ENCODE measurements around the gene DLGAP1.

The DLGAP1 gene

DNA sequence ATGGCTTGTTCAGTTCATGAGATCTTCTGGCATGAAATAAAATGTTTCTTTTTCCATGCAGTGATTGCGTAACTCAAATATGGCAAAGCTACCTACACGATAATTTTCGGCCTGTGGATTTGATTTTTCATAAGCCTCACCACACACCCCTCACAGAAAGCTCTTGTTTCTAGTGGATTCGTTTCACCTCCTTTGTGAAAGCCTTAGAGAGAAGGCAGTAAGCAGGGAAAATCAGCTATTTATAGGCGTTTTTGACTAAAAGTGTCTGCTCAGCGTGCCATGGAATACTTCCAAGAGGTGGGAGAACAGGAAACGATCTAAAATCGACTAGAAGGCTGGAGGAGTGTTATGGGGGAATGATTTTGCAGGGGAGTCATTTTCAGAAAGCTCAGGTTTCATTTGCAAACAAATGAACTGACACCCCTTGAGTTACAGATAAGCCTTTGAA lies 587.2 kb downstream of the DLGAP1 start:
- DNase-seq = no peak
- Mint-ChIP-seq H3K27me3 (ENCODE audit: low read depth, poor library complexity) (peaks cover 6% of the 10 kb centered on the region), H3K27ac (peak overlapping the region; percentile 95), H3K4me1 (peaks cover 48% of the 10 kb centered on the region), H3K9me3 (no peaks in the 10 kb centered on the region), H3K36me3 (ENCODE audit: low read depth) (no peaks in the 10 kb centered on the region), H3K4me3 (peak overlapping the region; percentile 6)
- TF ChIP-seq, protein P1, sequence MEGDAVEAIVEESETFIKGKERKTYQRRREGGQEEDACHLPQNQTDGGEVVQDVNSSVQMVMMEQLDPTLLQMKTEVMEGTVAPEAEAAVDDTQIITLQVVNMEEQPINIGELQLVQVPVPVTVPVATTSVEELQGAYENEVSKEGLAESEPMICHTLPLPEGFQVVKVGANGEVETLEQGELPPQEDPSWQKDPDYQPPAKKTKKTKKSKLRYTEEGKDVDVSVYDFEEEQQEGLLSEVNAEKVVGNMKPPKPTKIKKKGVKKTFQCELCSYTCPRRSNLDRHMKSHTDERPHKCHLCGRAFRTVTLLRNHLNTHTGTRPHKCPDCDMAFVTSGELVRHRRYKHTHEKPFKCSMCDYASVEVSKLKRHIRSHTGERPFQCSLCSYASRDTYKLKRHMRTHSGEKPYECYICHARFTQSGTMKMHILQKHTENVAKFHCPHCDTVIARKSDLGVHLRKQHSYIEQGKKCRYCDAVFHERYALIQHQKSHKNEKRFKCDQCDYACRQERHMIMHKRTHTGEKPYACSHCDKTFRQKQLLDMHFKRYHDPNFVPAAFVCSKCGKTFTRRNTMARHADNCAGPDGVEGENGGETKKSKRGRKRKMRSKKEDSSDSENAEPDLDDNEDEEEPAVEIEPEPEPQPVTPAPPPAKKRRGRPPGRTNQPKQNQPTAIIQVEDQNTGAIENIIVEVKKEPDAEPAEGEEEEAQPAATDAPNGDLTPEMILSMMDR (IDR thresholded peaks at IDR 0.05) = no peak

DNA sequence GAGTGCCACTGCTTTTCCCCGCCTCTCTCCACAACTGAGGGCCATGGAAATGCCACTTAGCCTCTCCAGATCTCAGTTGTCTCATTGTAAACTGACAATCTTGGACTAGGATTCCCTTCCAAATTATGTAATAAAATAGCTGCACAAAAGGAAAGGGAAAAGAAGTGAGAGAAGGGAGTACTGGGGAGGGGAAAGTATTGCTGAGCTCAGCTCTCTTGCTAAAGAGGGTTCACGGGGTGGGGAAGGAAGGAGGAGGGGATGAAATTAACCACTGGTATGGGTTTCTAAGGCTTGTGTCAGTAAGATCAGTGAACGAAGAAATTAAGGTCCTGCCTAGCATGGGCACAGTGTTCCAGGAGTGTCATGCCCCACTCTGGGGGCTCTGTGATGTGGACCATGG lies 587.9 kb downstream of the DLGAP1 start:
- H3K36me3 Mint-ChIP-seq (ENCODE audit: low read depth) = no peaks in the 10 kb centered on the region
- H3K9me3 Mint-ChIP-seq = no peaks in the 10 kb centered on the region
- peaks cover 48% of the 10 kb centered on the region for H3K4me1 Mint-ChIP-seq
- peak overlapping the region; percentile 98 for H3K27ac Mint-ChIP-seq
- DNase-seq = no peak
- H3K27me3 Mint-ChIP-seq (ENCODE audit: low read depth, poor library complexity) = peaks cover 6% of the 10 kb centered on the region
- TF ChIP-seq, protein P1 (IDR thresholded peaks at IDR 0.05) = no peak
- H3K4me3 Mint-ChIP-seq = no peak overlapping the region

DNA sequence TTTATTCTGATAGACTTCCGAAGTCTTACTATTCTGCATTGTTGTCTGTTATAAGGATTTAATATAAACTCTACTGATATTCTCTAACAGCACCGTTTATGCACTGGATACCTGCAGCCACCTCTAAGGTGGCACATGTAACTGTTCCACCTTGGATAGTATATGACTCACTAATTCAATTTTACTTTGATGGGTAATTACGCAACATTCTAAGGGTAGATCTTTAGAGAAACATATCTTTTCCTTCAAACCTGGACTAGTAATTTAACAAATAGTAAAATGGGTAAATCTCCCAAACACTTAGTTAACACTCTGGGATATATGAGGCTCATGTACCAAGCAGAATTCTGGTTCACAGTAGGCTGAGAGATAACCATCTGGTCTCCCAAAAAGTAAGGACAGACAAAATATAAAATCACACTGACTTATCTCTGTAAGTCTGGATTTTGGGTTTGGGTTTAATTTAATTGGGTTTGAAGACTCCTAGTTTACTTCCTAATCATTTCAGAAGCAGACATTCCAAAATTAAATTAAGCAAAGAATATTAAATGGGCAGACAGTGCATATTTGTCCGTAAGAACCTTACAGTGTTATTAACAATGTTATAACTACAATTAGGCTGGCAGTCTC lies 590.3 kb downstream of the DLGAP1 start:
- Mint-ChIP-seq H3K4me3 (no peak overlapping the region), H3K36me3 (ENCODE audit: low read depth) (no peaks in the 10 kb centered on the region), H3K27ac (no peak overlapping the region), H3K9me3 (no peaks in the 10 kb centered on the region), H3K27me3 (ENCODE audit: low read depth, poor library complexity) (peaks cover 3% of the 10 kb centered on the region), H3K4me1 (peaks cover 52% of the 10 kb centered on the region)
- TF ChIP-seq, protein P1 (IDR thresholded peaks at IDR 0.05) = no peak
- DNase-seq = no peak

DNA sequence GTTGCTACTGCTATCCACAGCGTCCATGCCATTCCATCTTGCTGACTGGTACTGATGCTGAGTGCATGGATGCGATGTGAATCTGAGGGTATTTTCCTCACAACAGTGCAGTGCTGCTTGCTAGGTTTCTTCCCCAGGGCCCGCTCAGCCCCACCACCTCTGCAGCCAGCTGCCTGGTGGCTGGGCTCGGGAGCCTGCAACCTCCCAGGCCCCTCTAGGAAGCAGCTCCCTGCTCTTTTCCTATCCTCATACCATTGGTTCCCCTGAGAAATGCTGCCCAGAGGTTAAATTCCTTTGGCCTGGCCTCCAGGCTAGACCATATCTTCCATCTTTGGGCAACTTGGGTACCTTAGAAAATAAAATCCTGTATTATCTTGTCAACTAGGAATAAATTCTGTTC lies 591.5 kb downstream of the DLGAP1 start:
- Mint-ChIP-seq H3K4me1 (peaks cover 41% of the 10 kb centered on the region), H3K36me3 (ENCODE audit: low read depth) (no peaks in the 10 kb centered on the region), H3K9me3 (no peaks in the 10 kb centered on the region), H3K27ac (no peak overlapping the region), H3K27me3 (ENCODE audit: low read depth, poor library complexity) (no peaks in the 10 kb centered on the region), H3K4me3 (no peak overlapping the region)
- DNase-seq = no peak
- TF ChIP-seq, protein P1 (IDR thresholded peaks at IDR 0.05) = no peak

DNA sequence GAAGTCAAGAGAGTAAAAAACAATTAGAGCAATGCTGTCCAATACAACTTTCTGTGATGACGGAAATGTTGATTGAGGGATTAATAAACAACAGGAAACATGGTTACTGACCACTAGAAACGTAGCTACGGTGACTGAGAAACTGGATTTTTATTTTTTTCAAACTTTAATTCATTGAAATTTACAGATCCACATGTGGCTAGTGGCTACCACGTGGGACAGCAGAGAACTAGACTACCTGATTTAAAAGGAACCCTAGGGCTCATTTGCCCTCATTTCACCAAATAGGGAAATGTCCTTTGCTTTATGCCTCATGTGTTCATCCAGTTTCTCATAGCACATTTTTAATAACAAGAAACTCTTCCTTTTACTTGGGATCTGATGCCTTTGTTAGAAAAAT lies 592.1 kb downstream of the DLGAP1 start:
- TF ChIP-seq, protein P1 (IDR thresholded peaks at IDR 0.05) = no peak
- Mint-ChIP-seq H3K27me3 (ENCODE audit: low read depth, poor library complexity) (no peaks in the 10 kb centered on the region), H3K9me3 (no peaks in the 10 kb centered on the region), H3K4me3 (no peak overlapping the region), H3K36me3 (ENCODE audit: low read depth) (no peaks in the 10 kb centered on the region), H3K4me1 (peaks cover 35% of the 10 kb centered on the region), H3K27ac (no peak overlapping the region)
- no peak for DNase-seq

DNA sequence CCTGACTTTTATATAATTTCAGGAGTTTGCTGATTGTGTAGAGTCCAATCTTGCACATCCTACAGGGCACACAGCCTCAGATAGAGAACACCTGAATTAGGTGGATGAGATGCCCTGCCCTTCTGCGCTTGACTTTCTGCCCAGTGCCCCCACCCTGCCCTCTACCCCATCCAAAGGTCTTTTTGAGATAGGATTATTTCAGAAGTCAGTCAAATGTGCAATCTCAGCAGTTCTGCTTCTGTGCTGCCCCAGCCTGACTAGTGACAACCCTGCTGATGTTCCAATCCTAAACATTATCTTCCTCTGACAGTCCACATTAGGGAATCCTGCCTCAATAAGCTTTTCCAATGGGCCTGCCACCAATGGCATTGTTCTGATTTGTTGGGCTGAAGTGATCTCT lies 593.6 kb downstream of the DLGAP1 start:
- no peaks in the 10 kb centered on the region for H3K36me3 Mint-ChIP-seq (ENCODE audit: low read depth)
- TF ChIP-seq, protein P1 (IDR thresholded peaks at IDR 0.05) = no peak
- H3K27ac Mint-ChIP-seq = no peak overlapping the region
- no peaks in the 10 kb centered on the region for H3K9me3 Mint-ChIP-seq
- H3K4me1 Mint-ChIP-seq = peaks cover 27% of the 10 kb centered on the region
- no peaks in the 10 kb centered on the region for H3K27me3 Mint-ChIP-seq (ENCODE audit: low read depth, poor library complexity)
- H3K4me3 Mint-ChIP-seq = no peak overlapping the region
- no peak for DNase-seq

All from nephron progenitor cell (in vitro differentiated cells).